ENCODE data around the gene CFAP46.

DNA sequence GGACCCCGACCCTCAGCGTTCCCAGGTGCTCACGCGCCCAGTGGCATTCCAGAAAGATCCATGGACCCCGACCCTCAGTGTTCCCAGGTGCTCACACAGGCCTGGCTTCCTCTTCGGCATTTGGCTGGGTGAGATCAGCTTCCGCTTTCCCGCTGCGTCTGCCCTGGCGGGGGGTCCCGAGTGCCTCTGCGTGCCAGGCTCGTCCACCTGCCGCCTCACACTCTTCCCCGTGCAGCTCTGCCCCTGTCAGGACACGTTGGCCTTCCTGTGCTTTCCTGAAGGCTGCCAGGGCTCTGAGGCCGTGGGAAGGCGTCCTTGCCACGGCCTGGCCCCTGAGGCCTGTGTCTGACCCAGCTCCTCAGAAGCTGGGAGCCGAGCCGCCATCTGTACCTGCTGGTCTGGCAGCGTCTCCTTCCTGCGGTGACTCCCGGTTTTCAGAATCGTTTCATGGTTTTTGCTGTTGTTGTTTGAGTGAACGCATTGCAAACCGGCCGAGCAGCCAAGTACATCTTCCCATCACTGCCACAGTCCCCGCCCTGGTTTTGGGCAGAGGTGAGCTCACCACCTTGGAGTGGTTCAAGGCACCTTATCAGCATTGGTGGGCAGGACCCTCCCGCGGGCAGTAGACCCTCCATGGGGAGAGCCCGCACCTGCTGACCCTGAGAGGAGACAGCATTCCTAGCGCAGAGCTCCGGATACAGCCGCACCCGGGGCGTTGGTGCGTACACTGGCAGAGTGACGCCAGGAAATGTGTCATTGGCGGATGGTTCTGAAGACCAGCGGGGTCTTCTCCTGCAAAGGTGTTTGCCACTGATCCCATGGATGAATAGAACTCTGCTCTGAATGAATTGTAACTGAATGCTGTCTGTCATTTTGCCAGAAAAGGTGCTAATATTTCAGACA is 173.8 kb downstream of the CFAP46 start:
- no peak for TF ChIP-seq EZH2 (IDR thresholded peaks at IDR 0.05; ENCODE audit: insufficient read depth, poor library complexity, severe bottlenecking)
- no peak for TF ChIP-seq EZH2phosphoT487 (IDR thresholded peaks at IDR 0.05; ENCODE audit: insufficient read depth, low read depth)

All from GM23248 (cell line).